HG02759 (cell line): ENCODE measurements around the gene WWTR1.

Experiments
- ATAC-seq: cut with Tn5 transposase; IDR thresholded peaks from one replicate; pipeline ENCODE4 v1.9.1; 2021; ENCODE audit warnings: mild to moderate bottlenecking, moderate library complexity; ENCODE audit not compliant: unreplicated experiment

WWTR1 gene

DNA sequence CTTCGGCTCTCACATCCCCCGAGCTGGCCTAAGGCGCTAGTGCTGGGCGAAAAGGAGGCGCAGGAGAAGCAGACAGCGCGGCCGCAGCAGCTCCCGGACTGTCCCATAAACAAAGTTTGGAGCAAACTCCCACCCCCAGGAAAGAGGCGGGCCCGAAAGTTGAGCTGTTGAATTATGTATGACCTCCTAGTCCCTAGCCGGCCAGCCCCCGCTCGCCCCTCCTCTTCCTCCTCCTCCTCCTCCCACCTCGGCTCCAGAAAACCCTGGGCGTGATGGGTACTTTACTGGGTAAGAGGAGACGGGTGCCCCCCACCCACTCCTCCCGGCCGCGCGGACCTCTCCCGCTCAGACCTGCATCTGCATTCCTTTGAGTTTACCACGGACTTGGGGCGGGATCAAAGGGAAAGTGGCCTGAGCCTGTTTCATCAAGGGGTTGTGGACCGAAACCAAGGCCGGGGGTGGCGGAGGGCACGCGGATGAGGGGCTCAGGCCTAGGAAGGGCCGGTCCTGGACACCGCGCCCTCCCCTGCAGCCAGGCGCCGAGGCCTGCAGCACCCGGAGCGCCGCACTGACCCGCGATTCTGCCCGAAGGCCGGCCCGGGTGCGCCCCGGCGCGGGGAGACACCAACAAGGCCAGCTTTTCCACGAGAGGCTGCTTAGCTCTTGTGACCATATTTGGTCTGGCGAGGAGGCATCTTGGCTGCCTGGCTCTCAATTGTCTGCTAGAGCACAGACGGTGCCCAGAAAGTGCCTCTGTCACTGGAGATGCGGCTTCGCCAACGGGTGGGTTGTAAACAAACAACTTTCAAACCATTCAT, at the start of gene WWTR1:
Gene WWTR1, minus strand, starts transcription at position 100 of the 818 bp plus-strand sequence. CDS start 719 bp downstream, outside the sequence.
- peak; percentile 84 for ATAC-seq

DNA sequence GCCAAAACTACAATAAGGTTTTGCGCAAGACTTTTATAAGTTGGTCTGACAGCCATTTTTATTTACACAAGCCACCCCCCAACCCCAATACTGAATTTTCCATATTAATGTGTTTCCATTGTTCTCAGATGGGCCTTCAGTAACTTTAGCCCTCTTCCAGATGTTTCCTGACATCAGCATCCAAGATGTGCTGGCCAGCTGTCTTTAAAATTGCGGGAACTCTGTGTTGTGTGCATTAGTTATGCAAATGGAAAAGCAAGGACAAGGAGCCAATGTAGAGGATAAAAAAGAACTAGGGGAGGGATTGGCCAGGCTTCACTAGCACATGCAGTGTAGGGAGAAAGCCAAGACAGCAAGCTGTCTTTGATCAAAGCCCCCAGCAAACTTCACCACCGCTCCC, 49.1 kb upstream of the WWTR1 start:
- no peak for ATAC-seq

- ATAC-seq = no peak
These were observed 47.6 kb upstream of the WWTR1 start for GRCh38 chr3:149705416-149705815.

DNA sequence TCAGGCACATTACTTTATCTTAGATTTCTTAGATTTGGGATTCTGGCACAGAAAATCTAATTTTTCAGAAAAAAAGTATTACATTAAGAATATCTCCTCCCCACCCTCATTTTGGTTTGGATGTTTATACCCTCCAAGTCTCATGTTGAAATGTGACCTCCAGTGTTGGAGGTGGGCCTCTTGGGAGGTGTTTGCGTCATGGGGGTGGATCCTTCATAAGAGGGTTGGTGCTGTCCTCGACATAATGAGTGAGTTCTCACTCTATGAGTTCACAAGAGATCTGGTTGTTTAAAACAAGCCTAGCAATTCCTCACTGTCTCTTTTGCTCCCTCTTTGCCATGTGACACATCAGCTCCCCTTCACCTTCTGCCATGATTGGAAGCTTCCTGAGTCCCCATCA, 45.6 kb upstream of the WWTR1 start:
- ATAC-seq = no peak

DNA sequence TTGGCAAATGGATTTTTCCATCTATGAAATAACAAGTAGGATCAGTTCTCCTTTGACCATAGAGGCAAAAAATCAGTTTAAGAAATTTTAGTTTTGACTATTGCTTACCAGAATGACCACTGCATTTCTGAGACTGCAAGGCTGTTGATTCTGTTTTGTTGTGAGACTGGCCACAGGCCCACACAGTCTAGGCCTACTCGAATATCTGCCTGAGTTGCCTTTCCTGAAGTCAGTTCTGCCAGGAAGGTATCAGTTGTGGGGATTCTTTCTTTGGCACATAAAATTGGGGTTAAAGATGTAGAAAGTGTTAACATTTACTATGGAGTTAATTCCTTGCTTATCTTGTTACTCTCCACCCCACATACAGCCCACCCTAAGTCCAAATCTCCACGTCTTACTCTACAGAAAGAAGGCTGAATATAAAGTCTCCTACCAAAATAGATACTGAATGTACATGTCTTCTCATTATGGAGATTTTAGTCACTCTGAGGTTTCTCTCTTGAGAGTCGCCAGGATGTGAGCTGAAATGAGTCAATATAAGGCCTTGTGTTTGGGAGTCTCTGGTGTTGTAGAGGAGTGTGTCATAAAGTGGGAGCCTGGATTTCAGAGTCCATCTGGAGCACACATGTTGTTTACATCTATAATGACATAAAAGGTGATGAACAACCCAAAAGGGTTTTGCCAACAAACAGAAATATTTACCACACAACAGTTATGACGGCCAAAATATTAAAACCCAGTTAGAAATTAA, 45.0 kb upstream of the WWTR1 start:
- ATAC-seq = no peak

GRCh38 chr3:149701977-149702350, 44.1 kb upstream of the WWTR1 start:
- no peak for ATAC-seq

GRCh38 chr3:149701206-149701976, 43.6 kb upstream of the WWTR1 start:
- ATAC-seq = no peak

DNA sequence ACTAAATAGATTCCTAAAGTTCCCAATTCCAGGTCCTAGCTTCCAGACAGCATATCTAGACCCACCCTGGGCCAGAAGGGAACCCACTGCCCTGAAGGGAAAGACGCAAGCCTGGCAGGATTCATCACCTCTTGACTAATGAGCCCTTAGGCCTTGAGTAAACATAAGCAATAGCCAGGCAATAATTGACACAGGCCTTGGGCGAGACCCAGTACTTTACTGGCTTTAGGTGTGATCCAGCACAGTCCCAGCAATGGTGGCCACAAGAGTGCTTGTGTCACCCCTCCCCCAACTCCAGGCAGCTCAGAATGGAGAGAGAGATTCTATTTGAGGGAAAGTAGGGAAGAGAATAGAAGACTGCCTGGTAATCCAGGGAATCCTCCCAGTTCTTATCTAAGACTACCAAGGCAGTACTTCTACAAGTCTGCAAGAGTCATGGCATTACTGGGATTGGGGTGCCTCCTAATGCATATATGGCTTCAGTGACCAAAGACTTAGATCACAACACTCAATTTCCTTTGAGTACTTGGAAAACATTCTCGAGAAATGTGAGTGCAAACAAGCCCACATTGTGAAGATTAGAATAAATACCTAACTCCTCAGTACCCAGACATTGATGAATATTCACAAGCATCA, 30.4 kb upstream of the WWTR1 start:
- ATAC-seq = no peak

GRCh38 chr3:149686996-149687395, 29.2 kb upstream of the WWTR1 start:
- no peak for ATAC-seq

GRCh38 chr3:149678351-149678950, 20.6 kb upstream of the WWTR1 start:
- ATAC-seq = no peak

GRCh38 chr3:149673393-149673792, 15.6 kb upstream of the WWTR1 start:
- ATAC-seq = no peak

- no peak for ATAC-seq
These were observed 13.1 kb upstream of the WWTR1 start for GRCh38 chr3:149670742-149671492.

- no peak for ATAC-seq
These were observed 9.8 kb upstream of the WWTR1 start for GRCh38 chr3:149667576-149667975.

DNA sequence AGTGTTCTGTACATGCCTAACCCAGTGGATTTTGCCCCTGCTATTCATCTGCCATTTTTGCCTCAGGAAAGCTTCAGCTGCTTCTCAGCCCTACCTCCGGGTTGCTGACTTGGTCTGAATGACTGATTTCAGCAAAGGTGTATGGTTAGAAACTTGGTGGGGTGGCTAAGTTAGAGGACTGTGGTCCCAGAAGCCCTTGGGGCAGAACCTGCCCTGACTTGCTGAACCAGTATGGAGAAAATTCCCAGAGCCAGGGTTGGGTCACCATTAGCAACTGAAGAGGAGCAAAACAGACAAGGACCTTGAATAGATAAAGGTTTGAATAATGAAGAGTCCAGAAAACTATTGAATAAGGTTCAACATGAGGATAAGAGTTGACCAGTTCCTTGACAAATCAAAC, 6.1 kb upstream of the WWTR1 start:
- no peak for ATAC-seq

DNA sequence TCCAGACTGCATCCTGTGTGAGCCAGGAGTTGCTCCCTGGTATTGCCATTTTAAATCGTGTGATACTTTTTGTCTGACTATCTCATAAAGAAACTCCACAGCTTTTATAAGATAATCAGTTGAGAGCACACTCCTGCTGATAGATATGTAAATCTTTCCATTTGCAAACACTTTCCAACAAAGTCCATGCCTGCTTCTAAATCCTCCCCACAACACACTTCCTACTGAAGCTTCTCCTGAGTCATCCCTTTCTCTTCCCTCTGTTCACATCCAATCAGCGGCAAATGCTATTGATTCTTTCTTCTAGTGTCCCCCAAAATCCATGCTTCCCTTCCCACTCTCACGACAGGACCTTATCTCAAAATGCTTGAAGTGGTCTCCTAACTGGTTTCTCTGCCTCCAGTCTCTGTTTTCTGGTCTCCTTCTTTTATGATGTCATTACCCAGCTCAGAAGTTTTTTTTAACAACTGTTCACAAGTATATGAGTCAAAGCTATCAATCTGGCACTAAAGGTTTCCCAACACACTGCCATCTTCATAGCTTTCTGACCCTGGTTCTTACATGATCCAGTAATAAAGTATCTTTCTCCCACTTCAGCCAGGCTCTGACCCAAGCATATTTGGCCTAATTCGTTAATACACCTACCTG, 4.5 kb upstream of the WWTR1 start:
- ATAC-seq = no peak

- ATAC-seq = no peak
These were observed 2.6 kb upstream of the WWTR1 start for GRCh38 chr3:149660462-149660861.

DNA sequence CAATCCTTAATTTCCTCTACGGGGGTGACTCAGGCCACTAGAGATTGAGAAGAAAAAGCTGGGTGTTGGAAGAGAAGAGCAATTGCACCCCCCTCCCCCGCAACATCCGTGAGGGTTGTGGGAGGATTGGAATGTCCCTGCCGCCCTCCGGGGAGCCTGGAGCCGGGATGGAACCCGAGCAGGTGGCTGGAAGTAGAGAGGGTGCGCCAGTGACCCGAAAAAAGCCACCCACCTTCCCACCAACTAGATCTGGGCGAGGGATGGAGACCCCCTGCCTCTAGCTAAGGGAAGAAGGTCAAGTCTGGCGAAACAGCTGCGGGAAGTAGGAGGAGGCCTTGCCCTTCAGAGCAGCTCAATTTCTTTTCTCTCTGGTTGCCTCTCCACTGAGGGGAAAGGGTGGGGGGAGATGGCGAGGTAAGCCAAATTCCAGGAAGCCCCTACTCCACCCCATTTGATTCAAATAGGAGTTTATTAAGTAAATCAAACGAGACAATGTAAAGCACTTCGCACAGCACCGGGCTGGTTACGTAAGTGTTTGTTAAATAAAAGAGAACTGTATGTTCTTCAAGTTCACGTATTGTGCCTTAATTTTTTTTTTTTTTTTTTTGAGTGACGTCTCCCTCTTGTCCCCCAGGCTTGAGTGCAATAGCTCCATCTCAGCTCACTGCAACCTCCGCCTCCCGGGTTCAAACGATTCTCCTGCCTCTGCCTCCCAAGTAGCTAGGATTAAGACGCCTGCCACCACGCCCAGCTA, 1.1 kb upstream of the WWTR1 start:
- peak; percentile 9 for ATAC-seq

DNA sequence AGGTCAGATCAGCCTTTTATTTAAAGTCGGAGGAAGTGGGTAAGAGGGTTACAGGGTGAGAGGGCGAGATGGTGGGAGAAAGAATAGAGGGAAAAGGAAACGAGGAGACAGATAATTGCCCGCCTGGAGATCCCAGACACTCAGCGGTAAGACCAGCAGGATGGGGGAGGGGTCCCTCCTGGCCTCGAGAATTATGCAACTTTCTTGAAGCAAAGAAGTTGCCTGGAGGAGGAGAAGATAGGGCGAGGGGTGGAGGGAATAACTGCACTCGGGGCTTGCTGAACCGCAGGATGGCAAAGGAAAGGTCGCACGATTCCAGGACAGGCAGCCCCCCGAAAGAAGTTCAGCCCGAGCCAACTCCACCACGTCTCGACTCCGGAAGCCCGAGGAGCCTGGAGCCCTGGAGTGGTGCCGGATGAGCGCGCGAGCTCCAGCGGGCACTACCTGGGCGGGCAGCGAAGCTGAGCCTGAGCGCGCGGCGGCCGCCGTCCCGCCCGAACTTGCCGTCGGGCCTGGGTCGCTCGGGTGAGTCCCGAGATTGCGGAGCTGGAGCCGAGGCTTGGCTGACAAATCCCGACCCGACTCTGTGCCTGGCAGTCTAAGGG, 402 bp downstream of the WWTR1 start:
- peak; percentile 32 for ATAC-seq
